KOPT-K1 (cell line): Measurements from ENCODE around the gene GYS2.

ENCODE experiments used
- H3K27ac ChIP-seq: fragments of 200-600 bp; sonication (generic); 2 replicates; pipeline ENCODE4 v1.5.1; 2016; ENCODE audit warnings: antibody characterized with exemption, mild to moderate bottlenecking, low read depth, low read length; ENCODE audit not compliant: poor library complexity, severe bottlenecking
- H3K36me3 ChIP-seq: fragments of 200-600 bp; sonication (generic); 2 replicates; pipeline ENCODE4 v1.5.1; 2017; ENCODE audit warnings: antibody characterized with exemption, mild to moderate bottlenecking, low read length, moderate library complexity; ENCODE audit not compliant: insufficient read depth
- H3K9me3 ChIP-seq: fragments of 200-600 bp; sonication (generic); 2 replicates; pipeline ENCODE4 v1.5.1; 2017; ENCODE audit warnings: antibody characterized with exemption, low read length, mild to moderate bottlenecking; ENCODE audit not compliant: insufficient read depth, poor library complexity, severe bottlenecking

Gene GYS2

DNA sequence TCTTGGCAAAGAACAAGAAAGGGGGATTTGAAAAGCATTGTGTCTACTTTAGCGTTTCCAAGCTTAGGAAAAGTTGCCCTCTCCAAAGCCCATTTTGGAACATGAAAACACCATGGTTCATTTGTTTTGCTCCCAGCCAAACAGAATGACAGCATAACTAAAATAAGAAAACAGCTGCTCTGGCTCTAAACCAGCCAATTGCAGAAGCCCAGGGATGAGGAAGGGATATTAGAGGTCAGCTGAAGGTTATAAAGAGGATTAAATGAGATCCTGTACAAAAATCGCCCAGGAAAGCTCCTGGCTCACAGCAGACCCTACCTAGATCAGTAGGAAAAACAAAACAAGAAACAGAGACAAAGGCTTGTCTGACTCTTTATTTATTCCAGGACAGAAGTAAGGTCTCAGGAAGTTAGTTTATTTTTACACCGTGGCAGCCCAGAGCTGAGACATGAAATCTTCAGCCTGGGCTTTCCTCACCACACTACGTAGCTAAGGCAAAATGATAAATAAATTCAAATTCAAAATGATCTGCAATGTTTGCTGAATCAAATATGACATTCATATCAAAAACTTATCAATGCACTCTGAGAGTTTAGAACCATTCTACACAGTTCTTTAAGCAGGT is 52.7 kb downstream of the GYS2 start:
- H3K36me3 ChIP-seq: no peaks in the 10 kb centered on the region
- no peaks in the 10 kb centered on the region for H3K9me3 ChIP-seq
- no peak overlapping the region for H3K27ac ChIP-seq

- Histone ChIP-seq H3K36me3 (no peaks in the 10 kb centered on the region), H3K9me3 (no peaks in the 10 kb centered on the region), H3K27ac (no peak overlapping the region)
Observed at GRCh38 chr12:21547437-21547836, 57.2 kb downstream of the GYS2 start.

GRCh38 chr12:21546716-21547115 is 57.9 kb downstream of the GYS2 start:
- no peaks in the 10 kb centered on the region for H3K9me3 ChIP-seq

DNA sequence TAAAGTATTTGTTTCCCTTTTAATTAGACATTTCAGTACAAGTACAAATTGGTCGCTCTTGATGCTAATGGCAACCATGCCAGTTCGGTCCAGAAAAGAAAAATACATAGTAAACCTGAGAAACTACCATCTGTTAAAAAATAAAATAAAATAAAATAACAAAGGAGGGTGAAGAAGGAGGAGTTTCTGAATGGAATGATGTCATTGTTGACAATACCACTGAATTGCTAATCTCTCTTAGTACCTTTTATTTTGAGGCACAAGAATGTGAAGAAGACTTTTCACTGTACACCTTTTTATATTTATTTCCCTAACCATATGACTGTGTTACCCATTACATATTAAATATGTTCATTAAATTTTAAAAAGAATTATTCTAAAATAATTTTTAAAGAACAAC is 59.1 kb downstream of the GYS2 start:
- H3K27ac ChIP-seq: no peak overlapping the region
- H3K36me3 ChIP-seq: no peaks in the 10 kb centered on the region

More at GRCh38 chr12:21546716-21547115, 57.9 kb downstream of the GYS2 start:
- Histone ChIP-seq H3K27ac (no peak overlapping the region), H3K36me3 (no peaks in the 10 kb centered on the region)

GRCh38 chr12:21543151-21543550 is 61.5 kb downstream of the GYS2 start:
- Histone ChIP-seq H3K36me3 (no peaks in the 10 kb centered on the region), H3K9me3 (no peaks in the 10 kb centered on the region), H3K27ac (no peak overlapping the region)

More for the DNA sequence above, 59.1 kb downstream of the GYS2 start:
- no peaks in the 10 kb centered on the region for H3K9me3 ChIP-seq

DNA sequence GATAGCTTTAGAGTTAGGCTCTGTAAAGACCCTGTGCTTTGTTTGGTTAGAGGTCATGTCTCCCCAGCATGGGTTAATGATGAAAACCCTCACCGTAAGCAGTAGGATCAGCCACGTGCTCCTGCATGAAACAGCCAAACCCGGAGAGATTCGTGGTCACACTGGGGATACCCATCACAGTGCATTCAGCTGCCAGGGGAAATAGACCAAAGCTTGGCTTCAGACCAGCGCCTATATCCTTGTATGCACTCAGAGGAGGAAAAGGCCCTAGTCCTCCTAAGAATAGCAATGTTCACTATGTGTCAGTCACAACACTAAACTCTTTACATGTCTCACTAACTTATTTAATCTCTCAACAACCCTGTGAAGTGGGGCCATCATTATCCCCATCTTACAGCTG is 62.2 kb downstream of the GYS2 start:
- no peaks in the 10 kb centered on the region for H3K36me3 ChIP-seq
- no peak overlapping the region for H3K27ac ChIP-seq
- H3K9me3 ChIP-seq: no peaks in the 10 kb centered on the region

DNA sequence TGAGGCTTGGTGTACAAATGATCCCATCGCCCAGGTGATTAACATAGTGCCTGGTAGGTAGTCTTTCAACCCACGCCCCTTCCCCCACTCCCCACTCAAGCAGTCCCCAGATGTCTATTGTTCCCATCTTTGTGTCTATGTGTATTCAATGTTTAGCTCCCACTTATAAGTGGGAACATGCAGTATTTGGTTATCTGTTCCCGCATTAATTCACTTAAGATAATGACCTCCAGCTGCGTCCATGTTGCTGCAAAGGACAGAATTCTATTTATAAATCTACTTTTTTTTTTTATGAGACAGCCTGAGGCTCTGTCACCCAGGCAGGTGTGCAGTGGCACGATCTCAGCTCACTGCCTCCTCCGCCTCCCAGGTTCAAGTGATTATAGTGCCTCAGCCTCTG is 62.9 kb downstream of the GYS2 start:
- Histone ChIP-seq H3K36me3 (no peaks in the 10 kb centered on the region), H3K27ac (no peak overlapping the region), H3K9me3 (no peaks in the 10 kb centered on the region)

DNA sequence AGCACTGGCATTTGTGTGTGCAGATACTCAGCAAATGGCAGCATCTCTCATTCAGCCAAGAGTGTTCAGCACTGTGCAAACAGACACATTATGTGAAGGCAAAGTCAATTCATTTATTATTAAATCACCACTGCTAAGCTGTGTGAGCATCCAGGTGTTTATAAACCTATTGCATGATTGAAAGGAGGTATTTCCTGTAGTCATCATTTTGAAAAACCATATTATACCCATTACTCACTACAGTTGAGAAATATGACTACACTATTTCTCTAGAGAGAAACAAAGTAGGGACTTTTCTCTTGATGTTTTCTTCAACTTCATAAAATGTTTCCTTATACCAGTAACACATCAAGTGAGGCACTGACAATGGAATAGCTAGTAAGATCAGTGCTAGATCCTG is 64.8 kb downstream of the GYS2 start:
- no peak overlapping the region for H3K27ac ChIP-seq
- no peaks in the 10 kb centered on the region for H3K9me3 ChIP-seq
- no peaks in the 10 kb centered on the region for H3K36me3 ChIP-seq

DNA sequence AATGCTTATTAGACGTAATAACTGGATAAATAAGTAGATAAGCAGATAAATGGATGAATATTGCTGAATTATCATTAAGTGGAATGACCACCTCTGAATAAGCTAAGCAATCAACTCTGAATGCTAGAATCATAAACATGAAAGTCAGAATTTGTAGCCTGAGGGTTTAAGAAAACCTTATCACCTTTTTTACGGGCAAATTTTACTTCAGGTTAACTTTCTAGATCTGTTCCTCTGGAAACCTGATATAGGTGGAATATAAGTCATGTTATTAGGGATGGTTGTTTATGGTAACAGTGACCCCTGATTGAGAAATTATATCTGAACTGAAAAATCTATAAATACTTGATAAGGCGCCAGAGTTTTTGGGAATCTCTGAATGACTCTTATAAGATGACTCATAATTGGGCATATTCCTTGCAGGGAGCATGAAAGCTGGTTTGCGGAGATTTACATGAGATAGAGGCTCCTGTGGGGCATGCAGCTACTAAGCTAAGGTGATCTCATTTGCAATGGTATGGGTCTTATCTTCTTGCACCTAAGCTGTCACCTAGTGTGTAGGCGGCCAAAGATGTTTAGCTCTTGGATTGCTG is 66.5 kb downstream of the GYS2 start:
- Histone ChIP-seq H3K27ac (no peak overlapping the region), H3K36me3 (no peaks in the 10 kb centered on the region), H3K9me3 (no peaks in the 10 kb centered on the region)

DNA sequence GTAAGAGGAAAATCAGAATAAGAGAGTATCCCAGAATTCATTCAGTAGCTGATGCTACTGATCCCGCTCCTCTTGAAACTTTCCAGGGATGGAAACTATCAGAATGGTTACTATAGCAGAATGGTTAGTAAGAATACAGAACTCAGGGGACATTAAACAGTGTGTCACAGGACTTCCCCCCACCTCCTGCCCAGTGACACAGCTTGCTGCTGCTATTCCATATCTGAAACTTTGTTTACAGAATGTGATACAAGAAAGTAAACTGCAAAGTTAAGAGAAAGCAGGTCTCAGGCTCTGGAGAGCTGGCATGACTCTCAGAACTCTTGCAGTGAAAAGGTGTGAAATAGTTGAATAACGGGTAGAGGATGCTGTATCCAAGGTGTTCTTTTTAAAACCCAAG is 75.2 kb downstream of the GYS2 start:
- Histone ChIP-seq H3K9me3 (no peaks in the 10 kb centered on the region), H3K36me3 (no peaks in the 10 kb centered on the region), H3K27ac (no peak overlapping the region)

GRCh38 chr12:21528953-21529352 is 75.7 kb downstream of the GYS2 start:
- Histone ChIP-seq H3K9me3 (no peaks in the 10 kb centered on the region), H3K27ac (no peak overlapping the region), H3K36me3 (no peaks in the 10 kb centered on the region)

DNA sequence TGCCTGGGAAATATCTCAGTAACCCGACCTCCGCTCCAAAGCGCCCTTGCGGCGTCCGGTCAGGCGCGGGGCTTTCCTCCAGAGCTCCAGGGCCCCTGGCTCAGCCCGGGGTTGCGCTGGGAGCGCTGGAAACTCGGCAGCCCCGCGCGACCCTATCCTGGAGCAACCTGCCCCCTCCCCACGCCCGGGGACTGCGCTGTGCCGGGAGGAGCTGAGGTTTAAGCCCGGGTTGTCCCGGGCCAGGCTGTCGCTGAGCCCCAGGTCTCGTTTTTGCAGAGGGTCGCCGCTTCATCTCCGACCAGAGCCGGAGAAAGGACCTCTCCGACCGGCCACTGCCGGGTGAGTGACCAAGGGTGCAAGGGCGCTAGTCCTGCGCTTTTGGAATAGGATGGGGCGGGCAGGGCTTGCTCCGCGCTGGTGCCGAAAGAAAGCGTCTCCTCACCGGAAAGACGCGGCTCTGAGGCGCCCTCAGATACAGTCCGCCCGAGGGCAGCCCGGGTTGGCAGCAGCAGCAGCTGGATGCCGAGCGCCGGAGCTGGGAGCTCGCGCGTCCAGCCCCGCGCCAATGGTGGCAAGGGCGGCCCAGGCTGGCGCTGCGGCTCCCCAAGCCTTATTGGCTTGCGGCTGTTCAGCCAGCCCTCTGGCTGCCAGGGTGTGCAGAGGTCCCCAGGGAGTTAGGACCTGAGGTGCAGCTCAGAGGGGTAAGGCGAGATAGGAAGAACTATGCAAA is 77.0 kb downstream of the GYS2 start:
- H3K27ac ChIP-seq: no peak overlapping the region

GRCh38 chr12:21526721-21527345 is 77.8 kb downstream of the GYS2 start:
- Histone ChIP-seq H3K9me3 (no peaks in the 10 kb centered on the region), H3K36me3 (no peaks in the 10 kb centered on the region), H3K27ac (no peak overlapping the region)

More for the DNA sequence above, 77.0 kb downstream of the GYS2 start:
- Histone ChIP-seq H3K36me3 (no peaks in the 10 kb centered on the region), H3K9me3 (no peaks in the 10 kb centered on the region)

DNA sequence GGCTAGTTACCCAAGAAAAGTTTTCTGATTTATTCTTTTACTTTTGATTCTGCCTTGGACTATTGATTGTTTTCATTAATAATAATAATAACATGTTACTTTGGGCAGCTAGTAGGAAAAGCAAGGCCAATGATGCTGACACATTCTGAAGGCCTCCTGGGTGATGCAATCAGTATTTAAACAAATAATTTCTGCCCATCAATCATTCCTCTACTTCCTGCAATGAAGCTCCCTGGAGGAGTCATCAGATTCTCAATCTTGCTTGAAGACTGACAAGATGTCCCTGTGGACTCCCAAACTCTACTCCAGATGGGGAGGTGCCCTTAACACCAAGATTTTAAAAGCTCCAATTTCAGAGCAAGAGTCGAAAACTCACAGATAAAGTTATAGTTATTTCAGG is 78.6 kb downstream of the GYS2 start, which contains the start of gene SPX:
Gene SPX, plus strand, starts transcription at position 244 of the 400 bp plus-strand sequence. CDS start 177 bp downstream, outside the sequence.
- Histone ChIP-seq H3K9me3 (no peaks in the 10 kb centered on the region), H3K27ac (no peak within 1 kb of the TSS), H3K36me3 (no peaks in the 10 kb centered on the region)

DNA sequence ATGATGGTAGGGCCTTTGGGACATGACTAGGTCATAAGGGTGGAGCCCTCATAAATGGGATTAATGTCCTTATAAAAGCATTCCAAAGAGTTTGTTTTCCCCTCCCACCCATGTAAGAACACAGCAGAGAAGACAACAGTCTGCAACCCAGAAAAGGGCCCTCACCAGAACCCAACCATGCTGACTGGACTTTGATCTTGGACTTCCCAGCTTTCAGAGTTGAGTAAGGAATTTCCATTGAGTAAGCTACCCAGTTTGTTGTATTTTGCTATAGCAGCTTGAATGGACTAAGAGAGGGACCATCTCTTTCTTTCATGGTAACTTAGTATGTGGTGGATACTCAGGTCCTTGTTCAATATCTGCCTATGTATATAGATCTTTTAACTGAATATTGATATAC is 81.5 kb downstream of the GYS2 start:
- H3K9me3 ChIP-seq: no peaks in the 10 kb centered on the region
- H3K27ac ChIP-seq: no peak overlapping the region
- H3K36me3 ChIP-seq: no peaks in the 10 kb centered on the region
